HG02759 (cell line): ENCODE data around the gene CCDC158.
"Not testable (repeated sequence)": the region's sequence is repeated elsewhere in the genome, so short reads cannot be mapped to it uniquely, and the experiment has no call there.

ENCODE experiments used
- ATAC-seq: cut with Tn5 transposase; IDR thresholded peaks from one replicate; pipeline ENCODE4 v1.9.1; 2021; ENCODE audit warnings: mild to moderate bottlenecking, moderate library complexity; ENCODE audit not compliant: unreplicated experiment

CCDC158 gene

GRCh38 chr4:76430519-76431388, 9.8 kb upstream of the CCDC158 start:
- no peak for ATAC-seq

DNA sequence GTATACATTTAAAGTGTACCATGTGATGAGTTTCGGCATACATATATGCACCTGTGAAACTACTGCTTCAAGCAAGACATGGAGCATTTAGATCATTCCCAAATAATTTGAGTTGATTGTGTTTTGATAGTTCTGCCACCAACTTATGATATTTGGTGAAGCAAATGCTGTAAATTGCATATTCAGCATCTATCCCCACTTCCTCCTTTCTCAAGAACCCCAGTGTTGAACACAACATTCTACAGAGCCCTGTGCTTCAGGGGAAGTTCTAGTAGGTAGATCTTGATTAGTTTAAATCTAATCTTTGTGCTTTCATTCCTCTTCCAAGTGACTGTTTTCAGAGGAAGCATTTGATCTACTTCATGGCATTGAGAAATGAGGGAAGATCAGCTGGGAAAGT, 8.7 kb upstream of the CCDC158 start:
- ATAC-seq, result no peak

DNA sequence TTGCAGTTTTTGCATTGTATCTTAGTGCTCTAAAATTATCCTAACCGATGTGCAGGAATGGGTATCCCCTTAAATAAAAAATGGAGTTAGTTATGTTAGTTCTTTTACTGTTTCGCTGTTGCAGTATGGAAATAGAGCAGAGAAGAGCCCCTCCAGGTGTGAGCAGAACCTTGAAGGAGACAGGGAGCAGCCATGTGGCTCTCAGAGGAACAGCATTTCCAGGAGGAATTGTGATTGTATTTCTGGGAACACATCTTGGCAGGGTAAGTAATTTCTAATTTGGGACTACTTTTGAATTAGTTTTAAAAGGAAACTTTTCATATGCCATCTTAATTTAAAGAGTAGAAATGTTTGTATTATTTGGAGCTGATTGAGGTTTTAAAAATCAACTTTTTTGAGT, 5.3 kb upstream of the CCDC158 start:
- no peak for ATAC-seq

DNA sequence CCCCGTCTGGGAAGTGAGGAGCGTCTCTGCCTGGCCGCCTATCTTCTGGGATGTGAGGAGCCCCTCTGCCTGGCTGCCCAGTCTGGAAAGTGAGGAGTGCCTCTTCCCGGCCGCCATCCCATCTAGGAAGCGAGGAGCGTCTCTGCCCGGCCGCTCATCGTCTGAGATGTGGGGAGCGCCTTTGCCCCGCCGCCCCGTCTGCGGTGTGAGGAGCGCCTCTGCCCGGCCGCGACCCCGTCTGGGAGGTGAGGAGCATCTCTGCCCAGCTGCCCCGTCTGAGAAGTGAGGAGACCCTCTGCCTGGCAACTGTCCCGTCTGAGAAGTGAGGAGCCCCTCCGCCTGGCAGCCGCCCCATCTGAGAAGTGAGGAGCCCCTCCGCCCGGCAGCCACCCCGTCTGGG, 2.2 kb upstream of the CCDC158 start:
- not testable (repeated sequence) for ATAC-seq

DNA sequence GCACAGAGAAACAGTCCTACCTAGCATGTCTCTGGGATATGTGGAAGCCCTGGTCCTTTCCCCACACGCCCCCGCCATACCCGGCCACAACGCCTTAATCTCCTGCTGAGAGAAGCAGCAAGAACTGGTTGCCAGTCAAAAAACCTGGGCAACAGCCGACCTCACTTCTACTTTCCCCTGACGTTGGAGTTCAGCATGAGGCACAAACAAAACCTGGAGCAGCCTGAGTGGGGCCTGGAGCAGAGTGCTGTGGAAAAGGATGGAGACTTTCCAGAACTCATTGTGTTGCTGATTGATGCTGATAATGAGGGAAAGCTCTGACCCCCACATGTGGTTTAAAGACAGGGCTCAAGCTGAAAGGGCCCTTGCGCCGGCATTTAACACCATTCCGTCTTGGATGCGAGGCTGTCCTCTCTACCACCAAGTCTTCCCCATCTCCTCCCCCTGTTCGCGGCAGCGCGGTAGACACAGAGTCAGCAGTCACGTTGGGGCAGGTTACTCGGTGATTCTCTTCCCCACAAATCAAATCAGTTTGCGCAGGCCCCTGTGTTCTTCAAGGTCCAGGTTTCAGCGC, 666 bp downstream of the CCDC158 start:
- no peak for ATAC-seq

GRCh38 chr4:76410636-76411035, 10.3 kb downstream of the CCDC158 start:
- ATAC-seq, result no peak

- no peak for ATAC-seq
These were observed 13.4 kb downstream of the CCDC158 start for GRCh38 chr4:76407440-76408119.

- ATAC-seq, result no peak
These were observed 14.9 kb downstream of the CCDC158 start for GRCh38 chr4:76406081-76406480.

GRCh38 chr4:76401654-76402053, 19.3 kb downstream of the CCDC158 start:
- no peak for ATAC-seq

DNA sequence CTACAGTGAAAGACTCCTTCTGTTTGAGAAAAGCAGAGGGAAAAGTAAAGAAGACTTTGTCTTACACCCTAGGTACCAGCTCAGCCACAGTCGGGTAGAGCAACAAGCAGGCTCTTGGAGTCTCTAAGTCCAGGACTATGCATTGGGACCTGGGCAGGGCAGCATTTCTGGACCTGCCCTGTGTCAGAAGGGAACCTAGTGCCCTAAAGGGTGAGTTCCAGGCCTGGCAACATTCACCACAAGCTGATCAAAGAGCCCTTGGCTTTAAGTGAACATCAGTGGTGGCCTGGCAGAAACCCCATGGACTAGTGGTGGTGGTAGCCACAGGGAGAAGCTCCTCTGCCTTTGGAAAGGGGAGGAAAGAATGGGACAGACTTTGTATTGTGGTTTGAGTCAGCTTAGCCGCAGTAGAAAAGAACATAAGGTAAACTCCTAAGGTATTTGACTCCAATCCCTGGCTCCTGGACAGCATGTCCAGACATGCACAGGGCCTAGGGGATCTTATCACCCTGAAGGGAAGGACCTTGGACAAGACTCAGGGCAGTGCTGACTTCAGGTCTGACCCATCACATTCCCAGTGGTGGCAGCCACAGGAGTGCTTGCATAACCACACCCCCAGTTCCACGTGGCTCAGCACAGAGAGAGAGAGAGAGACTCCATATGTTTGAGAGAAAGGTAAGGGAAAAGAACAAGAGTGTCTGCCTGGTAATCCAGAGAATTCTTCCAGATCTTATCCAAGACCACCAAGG, 32.6 kb downstream of the CCDC158 start:
- no peak for ATAC-seq

- ATAC-seq, result no peak
These were observed 34.2 kb downstream of the CCDC158 start for GRCh38 chr4:76386566-76387305.

GRCh38 chr4:76385974-76386373, 35.0 kb downstream of the CCDC158 start:
- no peak for ATAC-seq

DNA sequence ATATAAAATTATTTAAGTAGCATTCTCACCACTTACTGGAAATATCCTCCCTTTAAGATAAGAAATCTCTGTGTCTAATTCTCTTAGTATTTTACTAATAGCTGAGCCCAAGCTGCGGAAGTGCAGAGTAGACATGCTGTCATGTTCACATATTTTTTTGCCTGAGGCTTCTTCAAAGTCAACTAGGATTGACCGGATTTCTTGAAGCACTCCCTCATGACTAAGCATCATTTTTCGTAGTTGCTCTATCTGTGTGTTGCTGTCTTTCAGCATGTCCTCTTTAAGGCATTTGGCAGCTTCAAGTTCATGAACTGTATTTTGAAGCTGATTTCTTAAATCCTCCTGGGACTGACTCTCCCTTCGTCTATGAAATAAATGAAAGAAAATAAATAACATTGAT, 36.9 kb downstream of the CCDC158 start:
- no peak for ATAC-seq

DNA sequence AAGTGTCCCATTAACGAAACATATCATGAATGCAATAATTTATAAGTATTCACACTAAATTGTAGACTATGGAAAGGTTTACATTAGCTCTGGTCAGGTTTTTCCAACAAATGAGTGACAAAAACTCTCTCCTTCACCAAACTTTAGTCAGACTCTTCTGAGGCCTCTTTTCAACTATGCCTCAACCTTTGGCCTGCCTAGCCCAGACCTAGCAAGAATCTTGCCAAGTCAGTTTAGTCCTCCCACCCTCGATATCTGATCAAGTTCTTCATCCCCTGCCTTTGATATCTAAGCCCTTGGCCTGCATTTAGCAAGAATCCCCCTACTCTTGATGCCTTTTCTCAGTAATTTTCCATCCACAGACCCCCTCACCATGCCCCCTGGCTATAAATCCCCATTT, 37.9 kb downstream of the CCDC158 start:
- no peak for ATAC-seq

GRCh38 chr4:76381986-76382385, 39.0 kb downstream of the CCDC158 start:
- ATAC-seq, result no peak

GRCh38 chr4:76380561-76380960, 40.4 kb downstream of the CCDC158 start:
- ATAC-seq, result no peak

GRCh38 chr4:76377911-76378310, 43.0 kb downstream of the CCDC158 start:
- ATAC-seq, result no peak

DNA sequence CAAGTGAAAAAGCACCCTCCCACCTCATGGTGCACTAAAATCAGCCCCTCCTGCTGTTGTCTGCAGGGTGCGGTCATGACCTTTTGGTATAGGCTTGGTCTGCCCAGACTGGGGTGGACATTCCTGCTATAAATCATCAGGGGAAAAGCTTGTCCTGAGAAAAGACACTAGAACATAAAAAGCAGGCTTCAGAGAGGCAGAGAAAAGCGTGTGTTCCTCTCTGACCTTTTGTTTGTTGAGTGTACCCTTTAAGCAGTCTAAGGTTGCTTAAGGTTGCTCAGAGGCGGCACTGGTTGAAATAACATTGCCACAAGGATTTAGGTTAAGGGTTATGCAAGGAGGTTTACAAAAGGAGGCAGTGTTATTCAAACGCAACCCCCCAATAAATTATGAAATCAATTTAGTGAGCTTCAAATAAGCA, 43.5 kb downstream of the CCDC158 start:
- ATAC-seq, result no peak

- no peak for ATAC-seq
These were observed 44.4 kb downstream of the CCDC158 start for GRCh38 chr4:76376534-76376933.

- no peak for ATAC-seq
These were observed 45.2 kb downstream of the CCDC158 start for GRCh38 chr4:76375703-76376102.

GRCh38 chr4:76374798-76375197, 46.1 kb downstream of the CCDC158 start:
- ATAC-seq, result no peak
